ENCODE measurements around the gene CCDC88A. TPM values are rescaled to one million over a fixed set of nuclear protein-coding genes. Genes with fewer than 3 reads are reported as not detected.

The CCDC88A gene
- total RNA-seq, 1 experiment from 2014 or later: 27.2 TPM

- TF ChIP-seq SP1 (IDR thresholded peaks at IDR 0.05; ENCODE audit: low read depth) (no peak), EZH2phosphoT487 (IDR thresholded peaks at IDR 0.05; ENCODE audit: borderline replicate concordance) (no peak), ZFX (IDR thresholded peaks at IDR 0.05) (no peak), CBX3 (IDR thresholded peaks at IDR 0.05; ENCODE audit: low read depth) (no peak), ZNF274 (IDR thresholded peaks at IDR 0.05; ENCODE audit: low read depth, low read length) (no peak)
- no peak overlapping the region for H2AFZ ChIP-seq (ENCODE audit: low read depth, low read length, poor library complexity, severe bottlenecking)
- H3K9ac ChIP-seq (ENCODE audit: low read length): no peak overlapping the region
- H3K27me3 ChIP-seq (ENCODE audit: insufficient read depth, low read length): no peaks in the 10 kb centered on the region
- no peak overlapping the region for H3K4me3 ChIP-seq (replicated peaks in 1 of 2; ENCODE audit: low read depth in 1 of 2, low read length in 2 of 2)
- intact Hi-C loops (cut with micrococcal nuclease): no loop called here
- BruUV-seq (replicated peaks): no TSS peak
- DNase-seq (ENCODE audit: low read depth, low spot score) (no peak), ATAC-seq (no peak)
- ChIA-PET RAD21 (ENCODE audit: low non-redundant PET in 1 of 2, low total read pairs in 2 of 2, uncharacterized antibody in 2 of 2, unreplicated experiment in 2 of 2) (no interaction called here), CTCF (no interaction called here), POLR2A (no interaction called here)
- H3K9me3 ChIP-seq (ENCODE audit: control insufficient read depth in 1 of 2, insufficient read depth in 1 of 2, low read depth in 1 of 2, low read length in 2 of 2): no peaks in the 10 kb centered on the region
- H3K79me2 ChIP-seq (ENCODE audit: insufficient read depth, low read length): no peaks in the 10 kb centered on the region
- no peak overlapping the region for H3K27ac ChIP-seq (ENCODE audit: low read depth, low read length)
- no peaks in the 10 kb centered on the region for H3K9me2 ChIP-seq (ENCODE audit: insufficient read depth)
- H3K36me3 ChIP-seq (ENCODE audit: control insufficient read depth in 1 of 2, insufficient read depth in 2 of 2, low read length in 2 of 2): peaks cover 0 to 2% of the 10 kb centered on the region in 2 experiments; a peak in 1 of 4 replicates
- H3K4me2 ChIP-seq (ENCODE audit: low read length): no peak overlapping the region
- no peaks in the 10 kb centered on the region for H3K4me1 ChIP-seq (ENCODE audit: control insufficient read depth in 1 of 2, insufficient read depth in 2 of 2, low read length in 2 of 2)
- no peaks in the 10 kb centered on the region for H4K20me1 ChIP-seq (ENCODE audit: insufficient read depth)
These were observed 123.3 kb downstream of the CCDC88A start for GRCh38 chr2:55296393-55296792.

GRCh38 chr2:55283083-55283482, 136.6 kb downstream of the CCDC88A start:
- ATAC-seq (no peak), DNase-seq (ENCODE audit: low read depth, low spot score) (no peak)
- H3K27me3 ChIP-seq (ENCODE audit: insufficient read depth, low read length): no peaks in the 10 kb centered on the region
- H3K27ac ChIP-seq (ENCODE audit: low read depth, low read length): no peak overlapping the region
- ChIA-PET CTCF (no interaction called here), RAD21 (ENCODE audit: low non-redundant PET in 1 of 2, low total read pairs in 2 of 2, uncharacterized antibody in 2 of 2, unreplicated experiment in 2 of 2) (no interaction called here), POLR2A (no interaction called here)
- no peaks in the 10 kb centered on the region for H3K9me3 ChIP-seq (ENCODE audit: control insufficient read depth in 1 of 2, insufficient read depth in 1 of 2, low read depth in 1 of 2, low read length in 2 of 2)
- no peak overlapping the region for H3K4me2 ChIP-seq (ENCODE audit: low read length)
- H3K4me1 ChIP-seq (ENCODE audit: control insufficient read depth in 1 of 2, insufficient read depth in 2 of 2, low read length in 2 of 2): peaks cover 0 to 16% of the 10 kb centered on the region in 2 experiments; a peak in 2 of 4 replicates
- no TSS peak for BruUV-seq (replicated peaks)
- H4K20me1 ChIP-seq (ENCODE audit: insufficient read depth): no peaks in the 10 kb centered on the region
- intact Hi-C loops (cut with micrococcal nuclease): no loop called here
- no peaks in the 10 kb centered on the region for H3K79me2 ChIP-seq (ENCODE audit: insufficient read depth, low read length)
- no peak overlapping the region for H3K4me3 ChIP-seq (replicated peaks in 1 of 2; ENCODE audit: low read depth in 1 of 2, low read length in 2 of 2)
- TF ChIP-seq SP1 (IDR thresholded peaks at IDR 0.05; ENCODE audit: low read depth): no peak
- no peak for TF ChIP-seq RAD21 (IDR thresholded peaks at IDR 0.05; ENCODE audit: low read depth)
- TF ChIP-seq SIN3A (IDR thresholded peaks at IDR 0.05; ENCODE audit: low read depth): no peak
- no peak for TF ChIP-seq FOSL1 (IDR thresholded peaks at IDR 0.05; ENCODE audit: low read depth)
- no peak for TF ChIP-seq ZFX (IDR thresholded peaks at IDR 0.05)
- TF ChIP-seq JUND (IDR thresholded peaks at IDR 0.05): no peak
- TF ChIP-seq CTCF (IDR thresholded peaks at IDR 0.05 in 2 of 3, conservative IDR thresholded peaks at IDR 0.05 in 1 of 3; ENCODE audit: borderline replicate concordance in 1 of 3, insufficient read depth in 1 of 3, low read depth in 2 of 3, low read length in 2 of 3): no peak
- no peak for TF ChIP-seq ATF3 (IDR thresholded peaks at IDR 0.05)
- TF ChIP-seq SRF (IDR thresholded peaks at IDR 0.05; ENCODE audit: low read depth): no peak
- no peak for TF ChIP-seq ZBTB33 (IDR thresholded peaks at IDR 0.05; ENCODE audit: extremely low read depth, insufficient replicate concordance, low read length)
- TF ChIP-seq ZNF274 (IDR thresholded peaks at IDR 0.05; ENCODE audit: low read depth, low read length): no peak
- no peak for TF ChIP-seq CEBPB (IDR thresholded peaks at IDR 0.05; ENCODE audit: low read depth)
- TF ChIP-seq POLR2AphosphoS5 (IDR thresholded peaks at IDR 0.05; ENCODE audit: low read depth, low read length): no peak
- TF ChIP-seq TCF7L2 (IDR thresholded peaks at IDR 0.05; ENCODE audit: borderline replicate concordance, extremely low read depth, insufficient read depth, insufficient read length): no peak
- TF ChIP-seq YY1 (IDR thresholded peaks at IDR 0.05; ENCODE audit: extremely low read depth, insufficient replicate concordance, low read depth, low read length): no peak
- TF ChIP-seq MAX (IDR thresholded peaks at IDR 0.05): no peak
- H3K36me3 ChIP-seq (ENCODE audit: control insufficient read depth in 1 of 2, insufficient read depth in 2 of 2, low read length in 2 of 2): no peaks in the 10 kb centered on the region
- no peaks in the 10 kb centered on the region for H3K9me2 ChIP-seq (ENCODE audit: insufficient read depth)
- no peak overlapping the region for H2AFZ ChIP-seq (ENCODE audit: low read depth, low read length, poor library complexity, severe bottlenecking)
- no peak overlapping the region for H3K9ac ChIP-seq (ENCODE audit: low read length)

Data from HCT116 (cell line).